ENCODE measurements around the gene RMDN2. TPM values are rescaled to one million over a fixed set of nuclear protein-coding genes. Genes with fewer than 3 reads are reported as not detected.

RMDN2 gene
- total RNA-seq, 1 donor from 2014 or later: 7.0 TPM

- Mint-ChIP-seq H3K4me3 (no peak overlapping the region), H3K4me1 (ENCODE audit: unreplicated experiment) (peaks cover 21% of the 10 kb centered on the region), H3K9me3 (no peaks in the 10 kb centered on the region), H3K27ac (no peak overlapping the region), H3K27me3 (no peaks in the 10 kb centered on the region), H3K36me3 (no peaks in the 10 kb centered on the region)
- DNase-seq (ENCODE audit: extremely low spot score, unreplicated experiment): no peak
- no peak for TF ChIP-seq CTCF (conservative IDR thresholded peaks at IDR 0.05)
Observed at GRCh38 chr2:37898448-37898847, 26.6 kb upstream of the RMDN2 start.

GRCh38 chr2:37902991-37903390, 22.1 kb upstream of the RMDN2 start:
- Mint-ChIP-seq H3K27me3 (no peaks in the 10 kb centered on the region), H3K4me3 (no peak overlapping the region), H3K4me1 (ENCODE audit: unreplicated experiment) (peaks cover 12% of the 10 kb centered on the region), H3K36me3 (no peaks in the 10 kb centered on the region), H3K27ac (no peak overlapping the region), H3K9me3 (peaks cover 4% of the 10 kb centered on the region)
- no peak for TF ChIP-seq CTCF (conservative IDR thresholded peaks at IDR 0.05)
- no peak for DNase-seq (ENCODE audit: extremely low spot score, unreplicated experiment)

GRCh38 chr2:37904425-37904824, 20.7 kb upstream of the RMDN2 start:
- peaks cover 4% of the 10 kb centered on the region for H3K4me1 Mint-ChIP-seq (ENCODE audit: unreplicated experiment)
- H3K27me3 Mint-ChIP-seq: no peaks in the 10 kb centered on the region
- DNase-seq (ENCODE audit: extremely low spot score, unreplicated experiment): no peak
- TF ChIP-seq CTCF (conservative IDR thresholded peaks at IDR 0.05): no peak
- no peak overlapping the region for H3K4me3 Mint-ChIP-seq
- peaks cover 4% of the 10 kb centered on the region for H3K9me3 Mint-ChIP-seq
- H3K27ac Mint-ChIP-seq: no peak overlapping the region
- H3K36me3 Mint-ChIP-seq: no peaks in the 10 kb centered on the region

GRCh38 chr2:37904993-37905392, 20.1 kb upstream of the RMDN2 start:
- H3K27ac Mint-ChIP-seq: no peak overlapping the region
- no peak for TF ChIP-seq CTCF (conservative IDR thresholded peaks at IDR 0.05)
- no peak for DNase-seq (ENCODE audit: extremely low spot score, unreplicated experiment)
- no peaks in the 10 kb centered on the region for H3K36me3 Mint-ChIP-seq
- peaks cover 4% of the 10 kb centered on the region for H3K4me1 Mint-ChIP-seq (ENCODE audit: unreplicated experiment)
- H3K9me3 Mint-ChIP-seq: peaks cover 4% of the 10 kb centered on the region
- H3K27me3 Mint-ChIP-seq: no peaks in the 10 kb centered on the region
- H3K4me3 Mint-ChIP-seq: no peak overlapping the region

- no peak for TF ChIP-seq CTCF (conservative IDR thresholded peaks at IDR 0.05)
- Mint-ChIP-seq H3K27ac (no peak overlapping the region), H3K4me1 (ENCODE audit: unreplicated experiment) (peaks cover 4% of the 10 kb centered on the region), H3K27me3 (no peaks in the 10 kb centered on the region), H3K36me3 (no peaks in the 10 kb centered on the region), H3K9me3 (peaks cover 4% of the 10 kb centered on the region), H3K4me3 (no peak overlapping the region)
- no peak for DNase-seq (ENCODE audit: extremely low spot score, unreplicated experiment)
Observed at GRCh38 chr2:37906131-37906530, 19.0 kb upstream of the RMDN2 start.

Measured in type B pancreatic cell (in vitro differentiated cells).